Panc1 (cell line): ENCODE data around the gene SEMA4D.

Experiments
- POLR2AphosphoS5 ChIP-seq: IDR thresholded peaks from 2 replicates; pipeline ENCODE4 v1.6.1; 2012; ENCODE audit warnings: mild to moderate bottlenecking, low read depth, low read length, moderate library complexity
- TF ChIP-seq, protein P1 (sequence below): fragments of 450-650 bp; IDR thresholded peaks from 2 replicates; pipeline ENCODE4 v1.5.1; 2017; ENCODE audit warnings: mild to moderate bottlenecking

GRCh38 chr9:89358985-89359384 lies 138.9 kb downstream of the SEMA4D start:
- TF ChIP-seq, protein P1, sequence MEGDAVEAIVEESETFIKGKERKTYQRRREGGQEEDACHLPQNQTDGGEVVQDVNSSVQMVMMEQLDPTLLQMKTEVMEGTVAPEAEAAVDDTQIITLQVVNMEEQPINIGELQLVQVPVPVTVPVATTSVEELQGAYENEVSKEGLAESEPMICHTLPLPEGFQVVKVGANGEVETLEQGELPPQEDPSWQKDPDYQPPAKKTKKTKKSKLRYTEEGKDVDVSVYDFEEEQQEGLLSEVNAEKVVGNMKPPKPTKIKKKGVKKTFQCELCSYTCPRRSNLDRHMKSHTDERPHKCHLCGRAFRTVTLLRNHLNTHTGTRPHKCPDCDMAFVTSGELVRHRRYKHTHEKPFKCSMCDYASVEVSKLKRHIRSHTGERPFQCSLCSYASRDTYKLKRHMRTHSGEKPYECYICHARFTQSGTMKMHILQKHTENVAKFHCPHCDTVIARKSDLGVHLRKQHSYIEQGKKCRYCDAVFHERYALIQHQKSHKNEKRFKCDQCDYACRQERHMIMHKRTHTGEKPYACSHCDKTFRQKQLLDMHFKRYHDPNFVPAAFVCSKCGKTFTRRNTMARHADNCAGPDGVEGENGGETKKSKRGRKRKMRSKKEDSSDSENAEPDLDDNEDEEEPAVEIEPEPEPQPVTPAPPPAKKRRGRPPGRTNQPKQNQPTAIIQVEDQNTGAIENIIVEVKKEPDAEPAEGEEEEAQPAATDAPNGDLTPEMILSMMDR, result no peak
- TF ChIP-seq POLR2AphosphoS5, result no peak
